H9 (cell line): Measurements from ENCODE around the gene C10orf71. TPM values are rescaled to one million over a fixed set of nuclear protein-coding genes. Genes with fewer than 3 reads are reported as not detected.

Experiments used
- DNase-seq: peaks from one replicate; pipeline ENCODE4 v3.0.0-alpha.2; 2017
- H2AFZ ChIP-seq: one replicate; pipeline ENCODE4 v1.6.1; 2013; ENCODE audit warnings: mild to moderate bottlenecking, low read length, control low read depth, moderate library complexity
- H2AK5ac ChIP-seq: 2 replicates; pipeline ENCODE4 v1.6.1; 2013; ENCODE audit warnings: low read length, control low read depth, mixed read lengths; ENCODE audit not compliant: insufficient read length
- H2BK120ac ChIP-seq: one replicate; pipeline ENCODE4 v1.6.1; 2013; ENCODE audit warnings: low read depth, mild to moderate bottlenecking, low read length, control low read depth, inconsistent platforms; ENCODE audit not compliant: poor library complexity, severe bottlenecking
- H2BK12ac ChIP-seq: 2 replicates; pipeline ENCODE4 v1.6.1; 2013; ENCODE audit warnings: low read length, control low read depth, mixed read lengths, low read depth; ENCODE audit not compliant: insufficient read length
- H2BK15ac ChIP-seq: 2 replicates; pipeline ENCODE4 v1.6.1; 2013; ENCODE audit warnings: low read depth, low read length, control low read depth
- H2BK20ac ChIP-seq: one replicate; pipeline ENCODE4 v1.6.1; 2013; ENCODE audit warnings: low read depth, mild to moderate bottlenecking, low read length, control low read depth, inconsistent platforms; ENCODE audit not compliant: poor library complexity, severe bottlenecking
- H2BK5ac ChIP-seq: 2 replicates; pipeline ENCODE4 v1.6.1; 2013; ENCODE audit warnings: low read length, control low read depth, mixed read lengths; ENCODE audit not compliant: insufficient read length
- H3K14ac ChIP-seq: 2 replicates; pipeline ENCODE4 v1.6.1; 2013; ENCODE audit warnings: low read length, control low read depth; ENCODE audit not compliant: insufficient read depth
- H3K18ac ChIP-seq: 2 replicates; pipeline ENCODE4 v1.6.1; 2013; ENCODE audit warnings: low read depth, mild to moderate bottlenecking, mixed read lengths, low read length, control low read depth; ENCODE audit not compliant: insufficient read length
- H3K23ac ChIP-seq: 2 replicates; pipeline ENCODE4 v1.6.1; 2013; ENCODE audit warnings: low read length, control low read depth, mixed read lengths, low read depth; ENCODE audit not compliant: insufficient read length
- H3K23me2 ChIP-seq: 2 replicates; pipeline ENCODE4 v1.6.1; 2013; ENCODE audit warnings: low read depth, mild to moderate bottlenecking, mixed read lengths, low read length, control low read depth; ENCODE audit not compliant: insufficient read length, poor library complexity, severe bottlenecking
- H3K27ac ChIP-seq: 2 replicates; pipeline ENCODE4 v1.5.1; 2013; ENCODE audit warnings: low read length, control low read depth, mixed read lengths, low read depth; ENCODE audit not compliant: insufficient read length
- H3K27me3 ChIP-seq: 2 replicates; pipeline ENCODE4 v1.6.1; 2013; ENCODE audit warnings: low read length, control low read depth, inconsistent platforms; ENCODE audit not compliant: insufficient read depth
- H3K4ac ChIP-seq: 2 replicates; pipeline ENCODE4 v1.6.1; 2013; ENCODE audit warnings: low read depth, mild to moderate bottlenecking, control low read depth, inconsistent platforms, low read length, moderate library complexity
- H3K4me1 ChIP-seq: 2 replicates; pipeline ENCODE4 v1.6.1; 2013; ENCODE audit warnings: low read length, control low read depth, inconsistent platforms; ENCODE audit not compliant: insufficient read depth
- H3K4me2 ChIP-seq: 2 replicates; pipeline ENCODE4 v1.6.1; 2013; ENCODE audit warnings: low read length, control low read depth, mixed read lengths; ENCODE audit not compliant: insufficient read length, insufficient read depth
- H3K56ac ChIP-seq: 2 replicates; pipeline ENCODE4 v1.6.1; 2013; ENCODE audit warnings: low read depth, mild to moderate bottlenecking, mixed read lengths, low read length, control low read depth; ENCODE audit not compliant: insufficient read length
- H3K79me1 ChIP-seq: 2 replicates; pipeline ENCODE4 v1.6.1; 2013; ENCODE audit warnings: low read depth, mild to moderate bottlenecking, moderate library complexity, low read length, control low read depth, inconsistent platforms; ENCODE audit not compliant: insufficient read depth, poor library complexity, severe bottlenecking
- H3K79me2 ChIP-seq: 2 replicates; pipeline ENCODE4 v1.6.1; 2013; ENCODE audit warnings: low read length, control low read depth, inconsistent platforms; ENCODE audit not compliant: insufficient read depth
- H3K9ac ChIP-seq: 2 replicates; pipeline ENCODE4 v1.6.1; 2013; ENCODE audit warnings: low read length, control low read depth, mixed read lengths; ENCODE audit not compliant: insufficient read length; ENCODE audit errors: extremely low read depth
- H3K9me3 ChIP-seq: one replicate; pipeline ENCODE4 v1.6.1; 2013; ENCODE audit warnings: low read depth, low read length, inconsistent platforms; ENCODE audit not compliant: control insufficient read depth
- H3T11ph ChIP-seq: one replicate; pipeline ENCODE4 v1.6.1; 2013; ENCODE audit warnings: mild to moderate bottlenecking, low read length, control low read depth, inconsistent platforms
- H4K20me1 ChIP-seq: one replicate; pipeline ENCODE4 v1.6.1; 2013; ENCODE audit not compliant: control insufficient read depth, insufficient read length, insufficient read depth
- H4K5ac ChIP-seq: 2 replicates; pipeline ENCODE4 v1.6.1; 2013; ENCODE audit warnings: low read depth, mild to moderate bottlenecking, mixed read lengths, low read length, control low read depth; ENCODE audit not compliant: insufficient read length
- H4K8ac ChIP-seq: replicated peaks from 2 replicates; pipeline ENCODE4 v1.6.1; 2013; ENCODE audit warnings: low read length, control low read depth, mixed read lengths, low read depth; ENCODE audit not compliant: insufficient read length
- H4K91ac ChIP-seq: 2 replicates; pipeline ENCODE4 v1.6.1; 2013; ENCODE audit warnings: low read depth, mild to moderate bottlenecking, moderate library complexity, mixed read lengths, low read length, control low read depth; ENCODE audit not compliant: insufficient read length
- H3K27ac Mint-ChIP-seq, 3 experiments: 2 replicates in 2 of 3; 3 replicates in 1 of 3; pipeline ENCODE4 v1.8.0; 2020 to 2021; ENCODE audit warnings: mixed read lengths in 3 of 3, mild to moderate bottlenecking in 1 of 3, moderate library complexity in 1 of 3
- H3K27me3 Mint-ChIP-seq: 2 replicates; pipeline ENCODE4 v1.8.0; 2021; ENCODE audit warnings: low read depth, mild to moderate bottlenecking, moderate library complexity, mixed read lengths
- H3K36me3 Mint-ChIP-seq, 3 experiments: 2 replicates in 2 of 3; 3 replicates in 1 of 3; pipeline ENCODE4 v1.8.0; 2020 to 2021; ENCODE audit warnings: low read depth in 3 of 3, mixed read lengths in 3 of 3; ENCODE audit not compliant: insufficient read depth in 1 of 3
- H3K4me1 Mint-ChIP-seq, 2 experiments: 2 replicates each; pipeline ENCODE4 v1.8.0; 2020; ENCODE audit warnings: mixed read lengths in 2 of 2
- H3K4me3 Mint-ChIP-seq, 2 experiments: 2 replicates in 1 of 2; 3 replicates in 1 of 2; pipeline ENCODE4 v1.8.0; 2020 to 2021; ENCODE audit warnings: mild to moderate bottlenecking in 2 of 2, mixed read lengths in 2 of 2, moderate library complexity in 1 of 2
- H3K9me3 Mint-ChIP-seq, 2 experiments: 2 replicates in 1 of 2; 3 replicates in 1 of 2; pipeline ENCODE4 v1.8.0; 2020; ENCODE audit warnings: mild to moderate bottlenecking in 2 of 2, mixed read lengths in 2 of 2, moderate library complexity in 1 of 2
- CTCF ChIP-seq: fragments of 200-600 bp; sonication (generic); conservative IDR thresholded peaks from 3 replicates; pipeline ENCODE4 v1.8.0; 2021; ENCODE audit warnings: antibody characterized with exemption, mild to moderate bottlenecking
- WGBS: extraction: QIAGEN DNeasy Blood & Tissue Kit; methylation state at CpG from one replicate; pipeline ENCODE4 v1.1.7; 2013; ENCODE audit warnings: missing lambda C conversion rate, low lambda C conversion rate, mixed read lengths; ENCODE audit not compliant: insufficient read length; ENCODE audit errors: extremely low coverage; 5-methylcytosine and 5-hydroxymethylcytosine counted together
- total RNA-seq: library from RNA; stranded (reverse); gene quantifications from 2 replicates; pipeline ENCODE4 v1.2.1, GENCODE V29; 2021

The C10orf71 gene
- total RNA-seq, 1 experiment from 2014 or later, result not detected

GRCh38 chr10:49320191-49320590 is 21.2 kb downstream of the C10orf71 start:
- H3K79me1 ChIP-seq, result no peaks in the 10 kb centered on the region
- WGBS, result no CpG with 5 or more reads among the region's 2 CpGs
- no peak overlapping the region for H2BK120ac ChIP-seq
- H3K56ac ChIP-seq, result no peak overlapping the region
- Mint-ChIP-seq H3K27ac (no peak overlapping the region), H3K27me3 (peaks cover 4% of the 10 kb centered on the region), H3K9me3 (no peaks in the 10 kb centered on the region), H3K36me3 (no peaks in the 10 kb centered on the region), H3K4me1 (no peaks in the 10 kb centered on the region), H3K4me3 (no peak overlapping the region)
- H4K91ac ChIP-seq, result no peak overlapping the region
- H3K9ac ChIP-seq, result no peak overlapping the region
- no peak overlapping the region for H2AK5ac ChIP-seq
- no peak overlapping the region for H2BK5ac ChIP-seq
- no peak for DNase-seq
- no peak overlapping the region for H3K14ac ChIP-seq
- no peak overlapping the region for H2BK15ac ChIP-seq
- no peak overlapping the region for H3K4ac ChIP-seq
- no peak for TF ChIP-seq CTCF
- no peaks in the 10 kb centered on the region for H4K20me1 ChIP-seq
- H3K23ac ChIP-seq, result no peak overlapping the region
- no peak overlapping the region for H2BK12ac ChIP-seq
- no peaks in the 10 kb centered on the region for H3K4me1 ChIP-seq
- no peak overlapping the region for H4K8ac ChIP-seq
- no peak overlapping the region for H3K18ac ChIP-seq
- H3T11ph ChIP-seq, result no peak overlapping the region
- H3K27ac ChIP-seq, result no peak overlapping the region
- H3K4me2 ChIP-seq, result no peak overlapping the region
- no peaks in the 10 kb centered on the region for H3K9me3 ChIP-seq
- no peak overlapping the region for H2AFZ ChIP-seq
- no peak overlapping the region for H4K5ac ChIP-seq
- no peaks in the 10 kb centered on the region for H3K23me2 ChIP-seq
- H3K27me3 ChIP-seq, result no peaks in the 10 kb centered on the region
- no peaks in the 10 kb centered on the region for H3K79me2 ChIP-seq
- no peak overlapping the region for H2BK20ac ChIP-seq
